SU-DHL-6 (cell line): ENCODE results near the gene ZDHHC6.

Experiments
- H2AFZ ChIP-seq: fragments of 200-600 bp; sonication (generic); 2 replicates; pipeline ENCODE4 v1.6.1; 2014; ENCODE audit warnings: low read depth, mild to moderate bottlenecking, moderate library complexity, mixed read lengths, antibody characterized with exemption, low read length; ENCODE audit not compliant: severe bottlenecking
- H3F3A ChIP-seq: fragments of 200-600 bp; shearing (Covaris generic); 2 replicates; pipeline ENCODE4 v1.6.0; 2016; ENCODE audit warnings: antibody characterized with exemption, mild to moderate bottlenecking; ENCODE audit not compliant: insufficient read depth
- H3K27ac ChIP-seq: fragments of 200-600 bp; sonication (generic); 2 replicates; pipeline ENCODE4 v1.5.1; 2016; ENCODE audit warnings: low read depth, mild to moderate bottlenecking, low read length, moderate library complexity, mixed read lengths
- H3K27me3 ChIP-seq: fragments of 200-600 bp; sonication (generic), shearing (Covaris generic); 2 replicates; pipeline ENCODE4 v1.6.0; 2014; ENCODE audit warnings: mild to moderate bottlenecking, low read length
- H3K36me3 ChIP-seq: fragments of 200-600 bp; sonication (generic); 2 replicates; pipeline ENCODE4 v1.6.1; 2014; ENCODE audit warnings: mild to moderate bottlenecking, low read length, mixed read lengths
- H3K4me2 ChIP-seq: fragments of 300-600, 200-600 bp; shearing (Covaris generic), sonication (generic); 2 replicates; pipeline ENCODE4 v1.6.0; 2014; ENCODE audit warnings: low read length, low read depth, mild to moderate bottlenecking; ENCODE audit not compliant: poor library complexity, severe bottlenecking
- H3K4me3 ChIP-seq: fragments of 200-600 bp; sonication (generic); 2 replicates; pipeline ENCODE4 v1.5.1; 2014; ENCODE audit warnings: antibody characterized with exemption, low read length, mild to moderate bottlenecking, mixed read lengths; ENCODE audit not compliant: insufficient read depth, poor library complexity, severe bottlenecking
- H3K79me2 ChIP-seq: fragments of 200-600 bp; sonication (generic); 2 replicates; pipeline ENCODE4 v1.6.1; 2014; ENCODE audit warnings: mild to moderate bottlenecking, low read length, moderate library complexity; ENCODE audit not compliant: insufficient read depth
- H3K9ac ChIP-seq: fragments of 200-600 bp; sonication (generic); 2 replicates; pipeline ENCODE4 v1.7.0; 2014; ENCODE audit warnings: mild to moderate bottlenecking, low read length
- H3K9me2 ChIP-seq: fragments of 200-600 bp; sonication (generic); replicated peaks from 2 replicates; pipeline ENCODE4 v1.6.1; 2014; ENCODE audit warnings: low read length; ENCODE audit not compliant: insufficient read depth
- H3K9me3 ChIP-seq: fragments of 200-600 bp; sonication (generic); 2 replicates; pipeline ENCODE4 v1.6.1; 2014; ENCODE audit warnings: low read length, mixed read lengths; ENCODE audit not compliant: insufficient read depth
- H4K20me1 ChIP-seq: fragments of 200-600 bp; sonication (generic); 2 replicates; pipeline ENCODE4 v1.6.1; 2014; ENCODE audit warnings: low read depth, mild to moderate bottlenecking, antibody characterized with exemption, low read length, moderate library complexity, mixed read lengths
- CTCF ChIP-seq: fragments of 200-600 bp; sonication (generic); IDR thresholded peaks from one replicate; pipeline ENCODE4 v1.5.1; 2017; ENCODE audit warnings: antibody characterized with exemption, mild to moderate bottlenecking, low read length, moderate library complexity; ENCODE audit not compliant: insufficient read depth, poor library complexity, severe bottlenecking
- EZH2phosphoT487 ChIP-seq: fragments of 200-600 bp; sonication (generic), shearing (Covaris generic); conservative IDR thresholded peaks from 2 replicates; pipeline ENCODE4 v1.6.1; 2018; ENCODE audit warnings: mild to moderate bottlenecking, antibody characterized with exemption, low read length, moderate library complexity, mixed read lengths

ZDHHC6 gene

DNA sequence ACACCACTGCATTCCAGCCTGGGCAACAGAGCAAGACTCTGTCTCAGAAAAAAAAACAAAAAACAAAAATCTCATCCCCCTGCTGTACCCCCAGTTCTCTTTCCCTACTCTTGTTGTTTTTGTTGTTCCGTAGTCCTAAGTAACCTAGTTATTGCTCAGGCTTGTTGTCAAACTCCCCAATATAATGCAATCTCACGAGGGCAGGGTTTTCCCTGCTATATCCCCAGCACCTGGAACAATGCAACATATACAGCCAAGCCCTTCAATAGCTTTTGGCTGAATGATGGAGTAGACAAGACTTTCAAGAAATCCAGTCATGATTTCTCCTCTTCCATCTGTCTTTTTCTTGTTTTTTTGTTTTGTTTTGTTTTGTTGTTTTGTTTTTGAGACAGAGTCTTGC is 62.6 kb downstream of the ZDHHC6 start:
- TF ChIP-seq CTCF (no peak), EZH2phosphoT487 (no peak)
- Histone ChIP-seq H3K9ac (no peak overlapping the region), H4K20me1 (no peaks in the 10 kb centered on the region), H3K79me2 (peaks cover 14% of the 10 kb centered on the region; the same call in 1 of the 2 replicates), H3K4me2 (no peak overlapping the region), H2AFZ (no peak overlapping the region), H3K9me3 (no peaks in the 10 kb centered on the region), H3K36me3 (no peaks in the 10 kb centered on the region), H3F3A (no peaks in the 10 kb centered on the region), H3K9me2 (no peaks in the 10 kb centered on the region), H3K27me3 (no peaks in the 10 kb centered on the region), H3K4me3 (no peak overlapping the region), H3K27ac (no peak overlapping the region)

DNA sequence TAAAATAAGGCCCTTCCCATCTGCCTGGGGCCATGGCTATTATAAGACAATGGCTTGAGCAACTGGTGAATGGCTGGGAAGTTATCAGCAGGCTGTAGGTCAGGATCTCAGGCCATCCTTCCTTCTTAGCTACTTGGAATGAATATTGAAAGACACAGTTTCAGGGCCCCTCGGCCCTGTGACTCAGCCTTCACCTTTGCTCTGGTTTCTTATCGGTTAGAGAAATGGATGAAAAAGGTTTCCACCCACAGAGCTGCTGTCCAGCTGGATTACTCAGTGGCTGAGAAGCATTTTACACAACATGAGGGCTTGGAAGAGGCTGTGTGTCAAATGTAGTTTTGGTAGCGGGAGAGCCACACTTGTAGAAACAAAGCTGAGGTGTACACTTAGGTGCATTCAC is 63.4 kb downstream of the ZDHHC6 start:
- TF ChIP-seq CTCF (no peak), EZH2phosphoT487 (no peak)
- H3K4me2 ChIP-seq = no peak overlapping the region
- peaks cover 14% of the 10 kb centered on the region; the same call in 1 of the 2 replicates for H3K79me2 ChIP-seq
- no peak overlapping the region for H3K9ac ChIP-seq
- H3K27ac ChIP-seq = no peak overlapping the region
- no peak overlapping the region for H3K4me3 ChIP-seq
- H3K9me2 ChIP-seq = no peaks in the 10 kb centered on the region
- H3K9me3 ChIP-seq = no peaks in the 10 kb centered on the region
- no peaks in the 10 kb centered on the region for H3K36me3 ChIP-seq
- H2AFZ ChIP-seq = no peak overlapping the region
- H4K20me1 ChIP-seq = no peaks in the 10 kb centered on the region
- no peaks in the 10 kb centered on the region for H3K27me3 ChIP-seq
- H3F3A ChIP-seq = no peaks in the 10 kb centered on the region

- Histone ChIP-seq H4K20me1 (no peaks in the 10 kb centered on the region), H2AFZ (no peak overlapping the region), H3K9me3 (no peaks in the 10 kb centered on the region), H3K27me3 (no peaks in the 10 kb centered on the region), H3K4me3 (no peak overlapping the region), H3K9me2 (no peaks in the 10 kb centered on the region), H3K79me2 (peaks cover 14% of the 10 kb centered on the region; the same call in 1 of the 2 replicates), H3K27ac (no peak overlapping the region), H3K4me2 (no peak overlapping the region), H3F3A (no peaks in the 10 kb centered on the region), H3K36me3 (no peaks in the 10 kb centered on the region), H3K9ac (no peak overlapping the region)
- no peak for TF ChIP-seq EZH2phosphoT487
- no peak for TF ChIP-seq CTCF
These were observed 64.0 kb downstream of the ZDHHC6 start for GRCh38 chr10:112382515-112383235.
